GM12874 (cell line): ENCODE data around the gene CATSPERB.

Source experiments
- TF ChIP-seq, protein P1 (sequence below): IDR thresholded peaks from 2 replicates; pipeline ENCODE4 v1.5.1; 2011; ENCODE audit warnings: low read depth, mild to moderate bottlenecking, control low read depth, low read length, moderate library complexity; ENCODE audit not compliant: insufficient read depth

CATSPERB gene

DNA sequence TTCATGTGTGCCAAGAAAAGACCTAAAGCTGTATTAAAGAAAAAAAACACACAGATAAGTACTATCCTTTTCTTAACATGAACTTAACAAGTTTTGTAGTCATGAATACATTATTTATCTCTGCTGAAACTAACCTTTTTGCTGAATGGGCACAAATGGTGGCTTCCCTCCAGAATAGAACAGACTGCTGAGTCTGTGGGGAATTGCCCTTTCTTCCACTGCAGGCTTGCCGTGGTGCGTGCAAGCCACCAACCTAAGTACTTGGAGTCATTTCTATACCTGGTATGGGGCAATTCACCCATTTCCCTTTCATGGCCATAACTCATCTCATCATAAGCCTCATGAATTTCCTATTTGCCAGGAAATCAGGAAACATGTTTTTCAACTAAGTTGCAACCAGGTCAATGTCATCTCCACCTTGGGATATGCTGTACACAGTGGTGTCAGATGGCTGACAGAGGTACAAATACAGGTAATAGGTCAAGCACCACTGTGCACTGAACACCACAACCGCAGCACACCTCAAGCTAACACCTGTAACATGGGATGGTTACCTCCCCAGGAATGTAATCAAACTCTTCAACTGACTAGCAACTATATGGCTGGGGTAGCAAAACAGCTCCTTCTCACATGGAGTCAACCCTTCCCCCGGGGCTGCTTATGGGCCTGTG, 49.9 kb downstream of the CATSPERB start:
- TF ChIP-seq, protein P1, sequence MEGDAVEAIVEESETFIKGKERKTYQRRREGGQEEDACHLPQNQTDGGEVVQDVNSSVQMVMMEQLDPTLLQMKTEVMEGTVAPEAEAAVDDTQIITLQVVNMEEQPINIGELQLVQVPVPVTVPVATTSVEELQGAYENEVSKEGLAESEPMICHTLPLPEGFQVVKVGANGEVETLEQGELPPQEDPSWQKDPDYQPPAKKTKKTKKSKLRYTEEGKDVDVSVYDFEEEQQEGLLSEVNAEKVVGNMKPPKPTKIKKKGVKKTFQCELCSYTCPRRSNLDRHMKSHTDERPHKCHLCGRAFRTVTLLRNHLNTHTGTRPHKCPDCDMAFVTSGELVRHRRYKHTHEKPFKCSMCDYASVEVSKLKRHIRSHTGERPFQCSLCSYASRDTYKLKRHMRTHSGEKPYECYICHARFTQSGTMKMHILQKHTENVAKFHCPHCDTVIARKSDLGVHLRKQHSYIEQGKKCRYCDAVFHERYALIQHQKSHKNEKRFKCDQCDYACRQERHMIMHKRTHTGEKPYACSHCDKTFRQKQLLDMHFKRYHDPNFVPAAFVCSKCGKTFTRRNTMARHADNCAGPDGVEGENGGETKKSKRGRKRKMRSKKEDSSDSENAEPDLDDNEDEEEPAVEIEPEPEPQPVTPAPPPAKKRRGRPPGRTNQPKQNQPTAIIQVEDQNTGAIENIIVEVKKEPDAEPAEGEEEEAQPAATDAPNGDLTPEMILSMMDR = no peak

DNA sequence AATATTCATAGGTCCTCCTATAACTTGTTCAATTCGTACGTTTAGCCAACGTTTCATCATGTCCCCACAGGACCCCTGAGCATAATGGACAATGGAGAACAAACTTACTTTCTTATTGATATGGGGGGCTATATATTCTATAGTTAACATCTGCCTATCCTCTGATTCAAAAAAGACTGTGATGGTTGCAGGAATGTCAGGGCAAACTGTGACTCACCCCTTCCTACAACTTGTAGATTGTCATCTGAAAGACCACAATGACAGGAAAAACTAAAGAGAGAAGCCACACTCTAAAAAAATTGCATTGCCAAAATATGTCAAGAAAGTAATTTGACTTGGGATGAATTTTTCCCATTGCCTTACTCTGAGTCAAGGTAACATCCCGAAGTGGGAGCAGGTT, 50.8 kb downstream of the CATSPERB start:
- TF ChIP-seq, protein P1 = no peak

DNA sequence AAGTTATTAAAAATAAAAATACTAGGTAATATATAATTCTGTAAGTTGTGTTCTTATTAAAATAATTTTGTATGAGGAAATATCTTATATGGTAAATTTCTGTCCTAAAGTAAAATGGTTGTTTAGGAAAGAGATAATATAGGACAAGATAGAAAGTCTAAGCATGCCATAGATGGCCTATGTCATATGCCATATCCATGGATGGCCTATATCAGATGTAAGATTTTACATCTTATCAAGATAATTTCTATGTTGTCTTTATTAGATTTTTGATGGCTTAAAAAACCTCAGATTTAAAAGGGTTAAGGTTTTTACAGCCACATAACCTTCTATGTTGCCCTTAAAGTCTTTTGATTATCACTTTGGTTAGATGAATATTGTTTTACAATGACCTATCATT, 52.6 kb downstream of the CATSPERB start:
- TF ChIP-seq, protein P1 = no peak

DNA sequence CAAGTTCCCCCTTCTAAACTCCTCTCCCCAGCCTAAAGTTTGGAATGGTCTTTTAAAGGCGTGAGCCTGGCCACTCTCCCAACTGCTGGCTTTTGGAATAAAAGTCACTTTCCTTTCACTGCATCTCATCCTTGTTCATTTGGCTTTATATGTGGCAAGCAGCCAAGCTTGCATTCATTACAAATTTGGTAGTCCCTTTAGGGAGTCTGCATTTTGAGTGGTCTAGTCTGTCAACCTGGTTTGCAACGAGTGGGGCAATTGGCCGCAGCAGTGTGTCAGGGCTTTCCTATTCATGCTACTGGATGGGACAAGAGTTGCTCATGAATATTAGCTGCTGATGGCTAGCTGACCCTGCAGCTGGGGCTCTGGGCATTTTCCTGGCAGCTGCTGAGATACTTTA, 57.0 kb downstream of the CATSPERB start:
- TF ChIP-seq, protein P1 = no peak

DNA sequence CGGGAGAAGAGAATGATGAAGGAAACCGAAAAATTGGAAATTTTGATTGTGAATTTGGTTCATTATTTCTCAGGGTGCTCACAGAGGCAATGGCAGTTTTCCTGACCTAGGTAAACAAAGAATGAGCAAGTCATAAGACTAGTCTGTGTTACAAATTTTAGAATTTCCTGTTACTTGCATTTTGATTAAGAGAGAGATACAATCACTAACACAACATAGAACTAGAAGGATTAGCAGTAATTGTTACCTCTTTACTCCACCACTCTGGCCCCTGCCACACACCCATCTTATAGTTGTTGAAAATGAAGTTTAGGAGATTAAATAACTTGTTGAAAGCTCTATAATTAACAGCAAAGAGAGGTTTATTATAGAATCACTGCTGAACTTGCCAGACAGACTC, 62.0 kb downstream of the CATSPERB start:
- TF ChIP-seq, protein P1 = no peak

DNA sequence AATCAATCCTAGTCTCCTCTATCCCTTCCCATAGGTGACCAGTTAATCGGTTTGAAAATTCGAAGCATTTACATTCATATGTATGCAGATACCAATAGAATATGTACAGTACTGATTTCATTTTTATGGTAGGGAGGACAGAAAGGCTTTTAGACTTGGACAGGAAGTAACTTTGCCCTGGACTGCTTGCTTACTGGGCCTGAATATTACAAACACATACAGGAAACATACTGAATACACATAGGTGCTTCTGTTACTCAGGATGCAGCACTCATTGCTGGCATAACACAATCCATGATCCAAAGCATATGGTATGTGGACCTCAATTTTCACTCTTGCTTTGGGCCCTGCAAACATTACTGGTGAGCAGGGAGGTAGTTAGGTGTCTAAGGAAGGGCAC, 71.1 kb downstream of the CATSPERB start:
- TF ChIP-seq, protein P1 = no peak

DNA sequence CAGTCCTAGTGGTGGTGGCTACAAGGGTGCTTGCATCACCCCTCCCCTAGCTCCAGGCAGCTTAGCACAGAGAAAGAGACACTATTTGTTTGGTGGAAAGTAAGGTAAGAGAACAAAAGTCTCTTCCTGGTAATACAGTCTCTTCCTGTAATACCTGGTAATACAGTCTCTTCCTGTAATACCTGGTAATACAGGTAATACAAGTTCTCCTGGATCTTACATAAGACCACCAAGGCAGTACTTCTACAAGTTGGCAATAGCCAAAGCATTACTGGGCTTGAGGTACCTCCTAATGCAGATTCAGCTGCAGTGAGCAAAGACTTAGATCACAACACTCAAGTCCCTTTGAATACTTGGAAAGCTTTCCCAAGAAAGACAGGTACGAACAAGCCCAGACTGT, 77.0 kb downstream of the CATSPERB start:
- TF ChIP-seq, protein P1 = no peak

DNA sequence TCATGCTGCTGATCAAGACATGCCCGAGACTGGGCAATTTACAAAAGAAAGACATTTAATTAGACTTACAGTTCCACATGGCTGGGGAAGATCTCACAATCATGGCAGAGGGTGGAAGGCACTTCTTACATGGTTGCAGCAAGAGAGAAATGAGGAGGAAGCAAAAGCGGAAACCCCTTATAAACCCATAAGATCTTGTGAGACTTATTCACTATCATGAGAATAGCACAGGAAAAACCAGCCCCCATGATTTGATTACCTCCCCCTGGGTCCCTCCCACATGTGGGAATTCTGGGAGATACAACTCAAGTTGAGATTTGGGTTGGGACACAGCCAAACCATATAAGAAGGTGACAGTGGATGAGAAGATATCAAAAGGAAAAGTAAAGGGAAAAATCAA, 78.4 kb downstream of the CATSPERB start:
- TF ChIP-seq, protein P1 = no peak
